ENCODE data around the gene SIRPA. TPM values are rescaled to one million over a fixed set of nuclear protein-coding genes. Genes with fewer than 3 reads are reported as not detected.

SIRPA gene
- polyA plus RNA-seq, 1 donor (not counting 4 experiments of a cell fraction or from before 2014, with no cell fraction given), result 23.7 TPM

DNA sequence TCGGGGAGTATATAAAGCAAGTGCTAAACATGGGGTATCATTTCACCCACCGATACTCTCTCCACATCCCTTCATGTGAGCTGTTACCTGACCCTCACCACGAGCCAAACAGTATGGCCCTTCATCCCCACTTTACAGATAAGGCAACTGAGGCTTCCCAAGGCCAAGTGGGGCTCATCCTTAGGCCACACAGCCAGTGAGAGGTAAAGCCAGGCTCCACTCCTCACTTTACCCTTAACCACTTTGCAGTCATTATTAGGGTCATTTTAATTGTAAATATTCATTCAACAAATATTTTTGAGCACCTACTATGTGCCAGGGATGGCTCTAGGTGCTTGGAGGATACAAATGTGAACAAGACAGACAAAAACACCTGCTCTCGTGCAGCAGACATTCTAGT, 7.0 kb downstream of the SIRPA start:
- TF ChIP-seq, protein P1, sequence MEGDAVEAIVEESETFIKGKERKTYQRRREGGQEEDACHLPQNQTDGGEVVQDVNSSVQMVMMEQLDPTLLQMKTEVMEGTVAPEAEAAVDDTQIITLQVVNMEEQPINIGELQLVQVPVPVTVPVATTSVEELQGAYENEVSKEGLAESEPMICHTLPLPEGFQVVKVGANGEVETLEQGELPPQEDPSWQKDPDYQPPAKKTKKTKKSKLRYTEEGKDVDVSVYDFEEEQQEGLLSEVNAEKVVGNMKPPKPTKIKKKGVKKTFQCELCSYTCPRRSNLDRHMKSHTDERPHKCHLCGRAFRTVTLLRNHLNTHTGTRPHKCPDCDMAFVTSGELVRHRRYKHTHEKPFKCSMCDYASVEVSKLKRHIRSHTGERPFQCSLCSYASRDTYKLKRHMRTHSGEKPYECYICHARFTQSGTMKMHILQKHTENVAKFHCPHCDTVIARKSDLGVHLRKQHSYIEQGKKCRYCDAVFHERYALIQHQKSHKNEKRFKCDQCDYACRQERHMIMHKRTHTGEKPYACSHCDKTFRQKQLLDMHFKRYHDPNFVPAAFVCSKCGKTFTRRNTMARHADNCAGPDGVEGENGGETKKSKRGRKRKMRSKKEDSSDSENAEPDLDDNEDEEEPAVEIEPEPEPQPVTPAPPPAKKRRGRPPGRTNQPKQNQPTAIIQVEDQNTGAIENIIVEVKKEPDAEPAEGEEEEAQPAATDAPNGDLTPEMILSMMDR (optimal IDR thresholded peaks at IDR 0.05 in 1 of 3, IDR thresholded peaks at IDR 0.05 in 1 of 3, conservative IDR thresholded peaks at IDR 0.05 in 1 of 3; ENCODE audit: extremely low read depth in 1 of 3, insufficient read depth in 2 of 3, low read length in 3 of 3), result no peak
- no peak for TF ChIP-seq EZH2 (IDR thresholded peaks at IDR 0.05; ENCODE audit: low read length)
- Histone ChIP-seq H3K79me2 (ENCODE audit: control insufficient read depth, insufficient read depth, low read length) (peaks cover 94% of the 10 kb centered on the region), H3K9me3 (ENCODE audit: control insufficient read depth, low read depth, low read length) (no peaks in the 10 kb centered on the region), H2AFZ (ENCODE audit: control insufficient read depth, low read length) (no peak overlapping the region), H3K36me3 (ENCODE audit: control insufficient read depth in 2 of 2, extremely low read depth in 1 of 2, insufficient read depth in 2 of 2, low read length in 2 of 2) (peaks cover 15 to 37% of the 10 kb centered on the region in 2 experiments), H3K27me3 (ENCODE audit: control insufficient read depth, extremely low read depth, insufficient read depth, low read length) (no peaks in the 10 kb centered on the region), H3K27ac (ENCODE audit: control insufficient read depth, insufficient read depth, low read length) (no peak overlapping the region), H3K9me1 (ENCODE audit: control insufficient read depth, extremely low read depth, insufficient read depth, low read length) (peaks cover 8% of the 10 kb centered on the region), H3K4me2 (ENCODE audit: control insufficient read depth, extremely low read depth, insufficient read depth, low read depth, low read length) (no peak overlapping the region), H3K4me1 (ENCODE audit: control insufficient read depth, extremely low read depth, insufficient read depth, low read length) (peaks cover 20% of the 10 kb centered on the region), H4K20me1 (ENCODE audit: control insufficient read depth, extremely low read depth, insufficient read depth, low read length) (peaks cover 37% of the 10 kb centered on the region), H3K4me3 (ENCODE audit: control insufficient read depth in 2 of 3, extremely low read depth in 1 of 3, insufficient read depth in 2 of 3, low read depth in 1 of 3, low read length in 3 of 3) (no peak overlapping the region), H3K9ac (ENCODE audit: control insufficient read depth, extremely low read depth, insufficient read depth, low read length) (no peak overlapping the region)
- dilution Hi-C loops (cut with MboI; ENCODE audit: extremely low pct_ligation_motif_present, low sequenced_read_pairs), result no loop called here
- DNase-seq (ENCODE audit: low read depth, low spot score), result no peak
- FAIRE-seq, result no peak

DNA sequence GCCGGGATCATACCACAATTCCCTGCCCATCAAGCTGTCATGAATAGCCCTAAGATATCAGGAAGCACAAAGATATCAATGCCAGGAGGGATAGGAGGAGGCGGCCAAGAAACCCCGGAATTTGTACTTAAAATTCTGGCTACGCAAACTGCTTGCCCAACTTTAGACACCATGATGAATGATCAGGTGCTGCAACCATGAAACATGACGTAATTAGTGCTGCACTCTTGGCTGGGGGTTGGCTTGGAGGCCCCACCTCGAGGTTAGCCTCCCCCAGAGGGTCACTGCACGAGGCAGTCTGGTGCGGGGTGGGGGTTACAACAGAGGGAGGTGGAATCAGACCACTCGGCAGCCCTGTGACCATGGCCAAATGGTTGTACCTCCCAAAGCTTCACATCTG, 8.9 kb downstream of the SIRPA start:
- no peak overlapping the region for H3K4me3 ChIP-seq (ENCODE audit: control insufficient read depth in 2 of 3, extremely low read depth in 1 of 3, insufficient read depth in 2 of 3, low read depth in 1 of 3, low read length in 3 of 3)
- H3K9me3 ChIP-seq (ENCODE audit: control insufficient read depth, low read depth, low read length), result no peaks in the 10 kb centered on the region
- H3K27ac ChIP-seq (ENCODE audit: control insufficient read depth, insufficient read depth, low read length), result no peak overlapping the region
- peaks cover 12% of the 10 kb centered on the region for H3K4me1 ChIP-seq (ENCODE audit: control insufficient read depth, extremely low read depth, insufficient read depth, low read length)
- TF ChIP-seq, protein P1 (optimal IDR thresholded peaks at IDR 0.05 in 1 of 3, IDR thresholded peaks at IDR 0.05 in 1 of 3, conservative IDR thresholded peaks at IDR 0.05 in 1 of 3; ENCODE audit: extremely low read depth in 1 of 3, insufficient read depth in 2 of 3, low read length in 3 of 3), result no peak
- TF ChIP-seq EZH2 (IDR thresholded peaks at IDR 0.05; ENCODE audit: low read length), result no peak
- peaks cover 93% of the 10 kb centered on the region for H3K79me2 ChIP-seq (ENCODE audit: control insufficient read depth, insufficient read depth, low read length)
- peaks cover 36% of the 10 kb centered on the region for H4K20me1 ChIP-seq (ENCODE audit: control insufficient read depth, extremely low read depth, insufficient read depth, low read length)
- DNase-seq (ENCODE audit: low read depth, low spot score), result no peak
- H3K9me1 ChIP-seq (ENCODE audit: control insufficient read depth, extremely low read depth, insufficient read depth, low read length), result peaks cover 10% of the 10 kb centered on the region
- no peak for FAIRE-seq
- H3K9ac ChIP-seq (ENCODE audit: control insufficient read depth, extremely low read depth, insufficient read depth, low read length), result no peak overlapping the region
- H2AFZ ChIP-seq (ENCODE audit: control insufficient read depth, low read length), result no peak overlapping the region
- no peak overlapping the region for H3K4me2 ChIP-seq (ENCODE audit: control insufficient read depth, extremely low read depth, insufficient read depth, low read depth, low read length)
- dilution Hi-C loops (cut with MboI; ENCODE audit: extremely low pct_ligation_motif_present, low sequenced_read_pairs), result no loop called here
- H3K27me3 ChIP-seq (ENCODE audit: control insufficient read depth, extremely low read depth, insufficient read depth, low read length), result no peaks in the 10 kb centered on the region
- H3K36me3 ChIP-seq (ENCODE audit: control insufficient read depth in 2 of 2, extremely low read depth in 1 of 2, insufficient read depth in 2 of 2, low read length in 2 of 2), result peaks cover 19 to 45% of the 10 kb centered on the region in 2 experiments
